Measurements from ENCODE around the gene STK39. TPM values are rescaled to one million over a fixed set of nuclear protein-coding genes. Genes with fewer than 3 reads are reported as not detected.
A peak's percentile ranks its signal among the peaks of the same experiment; 100 is the strongest.

The STK39 gene
- total and polyA plus RNA-seq, 11 donors, result 13.1 to 40.1 (median 21.5) TPM

GRCh38 chr2:167944825-167945659 is 302.4 kb downstream of the STK39 start:
- WGBS, 4 donors, result 61 to 71% (median 66%) methylated on average over 8 of the region's 8 CpGs
- DNase-seq (no peak), ATAC-seq (peak in 2 of 4 donors; percentile 22 to 33)
- intact Hi-C loops (cut with DNase I), result no loop called here
- Histone ChIP-seq H3K27me3 (peaks cover 0 to under 1% (median 0%) of the 10 kb centered on the region in 9 donors), H3K4me1 (peaks cover 0 to 15% (median 0%) of the 10 kb centered on the region in 12 donors), H3K4me3 (no peak overlapping the region), H3K9me3 (no peaks in the 10 kb centered on the region), H3K27ac (no peak overlapping the region), H3K36me3 (no peaks in the 10 kb centered on the region)
- TF ChIP-seq POLR2A (IDR thresholded peaks at IDR 0.05) (no peak), CTCF (IDR thresholded peaks at IDR 0.05) (no peak)

GRCh38 chr2:167943897-167944296 is 303.5 kb downstream of the STK39 start:
- H3K27ac ChIP-seq, result no peak overlapping the region
- H3K4me3 ChIP-seq, result no peak overlapping the region
- intact Hi-C loops (cut with DNase I), result no loop called here
- ATAC-seq, result no peak
- DNase-seq, result no peak
- peaks cover 0 to 15% (median 0%) of the 10 kb centered on the region in 12 donors for H3K4me1 ChIP-seq
- WGBS, 4 donors, result 71 to 89% (median 76%) methylated on average over 1 of the region's 1 CpG
- no peaks in the 10 kb centered on the region for H3K36me3 ChIP-seq
- TF ChIP-seq POLR2A (IDR thresholded peaks at IDR 0.05) (no peak), CTCF (IDR thresholded peaks at IDR 0.05) (no peak)
- H3K27me3 ChIP-seq, result peaks cover 0 to 5% (median 0%) of the 10 kb centered on the region in 9 donors
- H3K9me3 ChIP-seq, result no peaks in the 10 kb centered on the region

- peaks cover 0 to 15% (median 0%) of the 10 kb centered on the region in 12 donors for H3K4me1 ChIP-seq
- no peaks in the 10 kb centered on the region for H3K9me3 ChIP-seq
- H3K27ac ChIP-seq, result no peak overlapping the region
- no peaks in the 10 kb centered on the region for H3K36me3 ChIP-seq
- no peak for TF ChIP-seq POLR2A (IDR thresholded peaks at IDR 0.05)
- ATAC-seq, result no peak
- intact Hi-C loops (cut with DNase I), result no loop called here
- 86 to 97% (median 91%) methylated on average over 1 of the region's 1 CpG for WGBS, 4 donors
- no peak for DNase-seq
- peaks cover 0 to 5% (median 0%) of the 10 kb centered on the region in 9 donors for H3K27me3 ChIP-seq
- H3K4me3 ChIP-seq, result no peak overlapping the region
Observed at GRCh38 chr2:167943368-167943767, 304.0 kb downstream of the STK39 start.

GRCh38 chr2:167942366-167943081 is 304.9 kb downstream of the STK39 start:
- TF ChIP-seq POLR2A (IDR thresholded peaks at IDR 0.05), result no peak
- no peak for TF ChIP-seq CTCF (IDR thresholded peaks at IDR 0.05)
- Histone ChIP-seq H3K36me3 (no peaks in the 10 kb centered on the region), H3K27ac (no peak overlapping the region), H3K27me3 (peaks cover 0 to 5% (median 0%) of the 10 kb centered on the region in 9 donors), H3K4me1 (peaks cover 0 to 15% (median 0%) of the 10 kb centered on the region in 12 donors), H3K9me3 (no peaks in the 10 kb centered on the region), H3K4me3 (no peak overlapping the region)
- ATAC-seq (no peak), DNase-seq (no peak)
- WGBS, 4 donors, result 72 to 76% (median 74%) methylated on average over 3 of the region's 3 CpGs
- intact Hi-C loops (cut with DNase I), result no loop called here

All from heart left ventricle (tissue), 16 donors.